Cortex of kidney (tissue), 1 donor: ENCODE data around the gene GPR146.

ENCODE experiments used
- DNase-seq: peaks from one replicate; lab custom pipeline; 2025; lab: John Stamatoyannopoulos, UW

The GPR146 gene

DNA sequence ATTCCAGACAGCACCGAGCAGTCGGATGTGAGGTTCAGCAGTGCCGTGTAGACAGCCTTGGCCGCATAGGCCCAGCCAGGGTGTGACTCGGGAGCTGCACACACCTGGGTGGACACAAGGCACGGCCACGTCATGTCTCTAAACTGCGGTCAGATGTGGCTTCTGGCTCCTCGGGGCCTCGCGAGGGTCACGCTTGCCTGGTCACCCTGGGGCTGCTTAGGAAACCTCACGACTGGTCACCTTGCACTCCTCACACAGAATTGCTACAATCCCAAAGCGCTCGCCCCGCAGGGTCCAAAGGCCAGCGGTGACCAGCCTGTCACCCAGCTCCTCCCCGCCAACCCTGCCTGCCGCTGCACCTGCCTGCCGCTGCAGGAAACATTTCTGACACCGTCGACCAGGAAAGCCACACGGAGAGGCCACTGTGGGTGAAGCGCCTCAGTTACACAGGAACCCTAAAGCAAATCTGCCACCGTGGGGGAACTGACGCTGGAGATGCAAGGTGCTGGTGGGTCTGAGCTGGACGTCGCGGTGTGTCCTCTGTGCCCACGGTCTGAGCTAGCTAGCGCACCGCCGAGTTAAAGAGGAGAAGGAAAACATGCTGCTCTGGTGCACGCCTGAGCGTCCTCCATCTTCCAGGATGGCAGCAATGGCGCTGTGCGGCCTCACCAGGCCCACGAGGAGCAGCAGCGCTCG is 48.6 kb downstream of the GPR146 start:
- no peak for DNase-seq

DNA sequence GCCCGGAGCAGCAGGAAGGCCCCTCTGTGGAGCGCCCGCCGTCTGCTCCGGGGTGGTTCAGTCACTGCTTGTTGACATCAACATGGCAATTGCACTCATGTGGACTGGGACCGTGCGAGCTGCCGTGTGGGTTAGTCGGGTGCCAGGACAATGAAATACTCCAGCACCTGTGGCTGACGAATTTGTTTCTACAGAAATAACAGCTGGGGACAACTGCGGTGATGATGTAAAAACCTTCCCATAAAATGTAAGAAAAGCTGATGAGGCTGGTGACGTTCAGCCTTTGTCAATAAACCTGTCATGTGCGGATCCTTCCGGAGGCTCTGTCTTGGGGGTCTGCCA is 49.1 kb downstream of the GPR146 start:
- no peak for DNase-seq

DNA sequence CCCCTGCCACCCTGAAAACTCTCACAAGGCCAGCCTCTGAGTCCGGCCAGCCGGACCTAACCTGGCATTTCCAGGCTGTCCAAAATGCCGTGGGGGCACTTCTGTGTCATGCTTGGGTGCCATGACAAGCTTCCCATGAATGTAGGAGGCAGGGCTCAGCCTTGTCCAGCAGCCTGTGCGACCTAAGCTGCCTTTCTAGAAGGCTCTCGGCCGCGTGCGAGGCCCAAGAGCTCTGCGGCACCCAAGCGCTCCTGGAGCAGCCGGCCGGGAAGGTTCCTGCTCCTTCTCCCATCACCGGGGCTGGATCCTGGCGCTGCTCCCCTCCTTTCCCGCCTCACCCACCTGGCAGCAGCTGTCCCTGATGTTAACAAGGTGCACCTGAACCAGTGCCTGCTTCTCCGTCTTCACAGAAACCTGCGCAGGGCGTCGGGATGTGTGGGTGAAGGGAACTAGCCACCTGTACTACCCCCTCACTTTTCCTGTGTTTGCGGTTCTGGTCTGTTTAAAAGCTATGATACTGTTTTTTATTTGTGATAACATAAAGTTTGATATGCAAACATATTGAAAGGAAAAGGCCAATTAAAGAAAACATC is 49.7 kb downstream of the GPR146 start:
- DNase-seq: no peak

DNA sequence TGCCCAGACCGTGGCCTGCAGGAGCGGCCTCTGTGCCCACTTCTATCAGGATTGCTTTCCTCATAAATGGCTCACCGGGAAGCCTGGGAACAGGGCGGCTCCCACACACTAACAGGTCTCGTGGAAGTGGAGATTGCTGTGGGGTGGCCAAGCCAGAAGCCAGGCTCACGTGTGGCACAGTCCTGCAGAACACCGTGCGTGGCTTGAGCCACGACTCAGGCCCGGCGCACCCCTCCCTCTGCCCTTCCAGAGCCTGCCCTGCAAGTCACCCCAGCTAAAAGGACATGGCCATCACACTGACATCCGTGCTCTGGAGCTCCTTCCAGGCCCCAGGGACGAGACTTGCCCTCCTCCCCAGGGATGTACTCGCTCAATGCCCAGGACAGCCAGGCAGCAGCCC is 50.5 kb downstream of the GPR146 start:
- DNase-seq: no peak

DNA sequence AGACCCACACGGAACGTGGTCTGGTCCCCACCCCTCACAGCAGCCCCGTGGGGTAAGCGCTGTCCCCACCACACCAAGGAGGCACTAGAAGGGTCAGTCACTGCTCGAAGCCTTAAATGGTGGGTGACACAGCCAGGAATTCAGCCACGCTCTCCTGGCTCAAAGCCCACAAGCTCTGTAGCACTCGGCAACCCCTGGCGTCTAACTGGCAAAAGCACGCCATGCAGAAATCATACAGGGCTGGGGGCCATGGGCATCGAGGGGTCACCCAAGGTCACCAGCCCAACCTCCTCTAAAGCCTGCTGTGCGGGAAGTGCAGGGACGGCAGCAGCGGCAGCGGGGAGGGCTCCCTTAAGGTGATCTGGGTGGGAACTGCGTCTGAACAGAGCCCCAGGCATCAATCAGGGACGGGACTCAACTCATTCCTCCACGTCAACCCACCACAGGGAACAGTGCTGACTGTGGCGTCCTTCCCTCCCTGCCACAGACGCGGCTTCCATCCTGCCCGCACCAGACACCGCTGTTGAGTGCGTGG is 51.3 kb downstream of the GPR146 start:
- DNase-seq: no peak

DNA sequence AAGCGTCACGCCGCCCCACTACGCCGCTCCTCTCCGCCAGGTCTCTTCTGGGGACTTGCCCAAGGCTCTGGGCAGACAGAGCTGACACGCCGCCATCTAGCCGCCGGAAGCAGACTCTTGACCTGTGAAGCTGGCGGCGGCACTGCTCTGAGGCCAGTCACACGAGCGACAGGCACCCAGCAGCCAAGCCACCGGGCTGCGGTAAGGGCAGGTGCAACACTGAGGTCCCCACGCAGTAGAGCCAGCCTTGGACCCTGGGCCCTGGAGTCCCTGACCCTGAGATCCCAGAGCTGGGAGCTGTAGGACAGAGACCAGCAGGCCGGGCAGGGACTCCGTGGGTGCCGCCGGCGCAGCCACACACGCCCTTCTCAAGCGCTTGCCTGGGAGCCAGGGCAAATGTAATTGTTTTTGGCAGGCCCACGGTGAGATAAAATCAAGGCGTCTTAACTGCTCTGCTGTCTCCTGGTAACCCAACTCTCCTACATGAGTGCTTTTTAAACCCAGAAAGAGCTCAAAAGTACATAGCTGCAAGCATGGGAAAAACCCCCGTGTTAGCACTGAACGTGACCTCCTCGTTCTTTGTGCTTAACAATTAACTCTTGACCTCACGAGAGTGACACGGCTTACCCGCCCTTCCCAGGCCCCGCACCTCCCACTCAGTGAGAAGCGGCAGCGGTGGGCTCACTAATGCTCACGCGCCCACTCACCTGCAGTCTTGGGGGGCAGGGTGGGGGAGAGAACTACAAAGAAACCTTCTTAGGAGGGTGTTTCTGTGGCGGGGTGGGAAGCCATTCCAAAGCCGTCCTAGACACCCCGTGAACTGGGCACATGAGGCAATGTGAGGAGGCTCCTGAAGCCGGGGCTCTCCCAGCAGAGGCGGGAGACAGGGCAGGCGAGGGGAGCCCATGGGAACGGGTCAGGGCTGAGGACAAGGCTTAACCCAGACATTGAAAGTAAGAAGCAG is 52.1 kb downstream of the GPR146 start:
- no peak for DNase-seq

DNA sequence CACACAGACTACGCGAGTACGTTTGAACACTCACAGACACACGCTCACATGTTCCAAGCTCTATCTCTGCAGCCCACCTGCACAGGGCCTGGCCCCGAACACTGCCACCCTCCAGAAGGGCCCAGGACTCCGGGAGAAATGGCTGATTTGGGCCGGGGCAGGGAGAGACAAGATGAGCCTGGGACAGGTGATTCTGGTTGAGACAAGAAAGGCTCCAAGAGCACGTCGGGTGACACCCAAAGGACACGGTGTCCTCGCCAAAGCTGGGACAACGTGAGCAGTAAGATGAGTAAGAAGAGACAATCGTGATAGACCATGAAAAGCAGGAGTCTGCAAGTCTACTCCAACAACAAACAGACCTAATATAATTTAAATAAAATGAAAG is 52.8 kb downstream of the GPR146 start:
- DNase-seq: no peak

DNA sequence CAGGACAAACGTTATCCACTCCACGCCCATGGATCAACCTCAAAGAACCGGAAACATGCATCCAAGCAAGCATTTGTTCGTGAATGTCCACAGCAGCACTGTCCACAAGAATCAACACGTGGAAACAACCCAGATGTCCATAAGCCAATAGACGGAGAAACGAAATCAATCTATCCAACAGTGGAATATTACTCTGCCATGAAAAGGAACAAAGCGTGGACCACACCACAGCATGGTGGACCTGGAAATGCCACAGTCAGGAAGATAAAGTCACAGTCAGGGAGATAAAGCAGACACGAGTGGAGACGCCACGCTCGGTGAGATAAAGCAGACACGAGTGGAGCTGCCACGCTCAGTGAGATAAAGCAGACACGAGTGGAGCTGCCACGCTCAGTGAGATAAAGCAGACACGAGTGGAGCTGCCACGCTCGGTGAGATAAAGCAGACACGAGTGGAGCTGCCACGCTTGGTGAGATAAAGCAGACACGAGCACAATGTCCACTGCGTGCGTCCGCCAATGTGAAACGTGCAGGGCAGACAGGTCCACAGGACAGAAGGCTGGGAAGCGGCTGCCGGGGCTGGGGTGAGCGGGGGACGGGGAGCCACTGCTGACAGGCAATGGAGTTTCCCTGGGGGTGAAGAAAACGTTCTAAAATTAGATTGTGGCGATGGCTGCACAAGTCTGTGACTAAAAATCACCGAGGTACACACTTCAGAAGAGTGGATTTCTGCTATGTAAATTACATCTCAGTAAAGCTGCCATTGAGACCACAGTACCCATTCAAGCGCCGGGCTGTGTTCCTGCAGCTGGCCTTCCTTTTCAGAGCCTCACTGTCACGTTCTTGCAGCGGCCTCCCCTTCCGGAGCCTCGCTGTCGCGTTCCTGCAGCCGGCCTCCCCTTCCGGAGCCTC is 54.2 kb downstream of the GPR146 start:
- no peak for DNase-seq

DNA sequence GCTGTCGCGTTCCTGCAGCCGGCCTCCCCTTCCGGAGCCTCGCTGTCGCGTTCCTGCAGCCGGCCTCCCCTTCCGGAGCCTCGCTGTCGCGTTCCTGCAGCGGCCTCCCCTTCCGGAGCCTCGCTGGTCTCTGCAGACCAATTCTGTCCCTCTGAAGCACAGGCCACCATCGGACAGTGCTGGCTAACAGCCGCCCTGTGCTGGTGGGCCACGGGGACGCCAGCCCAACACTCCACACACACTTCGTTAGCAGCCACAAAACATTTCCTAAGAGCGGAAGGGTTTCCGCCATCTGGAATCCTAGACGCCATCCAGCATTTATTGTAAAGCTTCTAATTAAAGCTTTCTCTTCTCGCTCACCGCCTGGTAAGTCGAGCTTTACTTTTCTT is 54.8 kb downstream of the GPR146 start:
- no peak for DNase-seq

DNA sequence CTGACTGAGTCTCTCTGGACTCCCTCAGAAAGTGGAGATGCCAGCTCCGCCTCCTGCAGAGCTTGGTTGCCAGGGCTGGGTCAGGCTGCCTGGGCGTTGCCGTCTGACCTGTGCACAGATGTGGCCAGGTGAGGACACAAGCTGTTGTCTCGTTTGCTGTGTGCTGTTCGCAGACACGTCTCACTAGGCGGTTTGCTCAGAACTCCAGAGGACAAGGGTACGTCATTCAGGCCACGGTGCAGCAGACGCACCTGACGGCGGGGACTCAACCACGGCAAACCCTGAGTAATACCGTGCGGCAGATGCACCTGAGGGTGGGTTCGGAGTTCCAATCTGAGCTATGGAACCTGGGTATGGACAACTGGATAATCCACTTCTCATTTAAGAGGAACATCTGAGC is 55.3 kb downstream of the GPR146 start:
- DNase-seq: no peak

DNA sequence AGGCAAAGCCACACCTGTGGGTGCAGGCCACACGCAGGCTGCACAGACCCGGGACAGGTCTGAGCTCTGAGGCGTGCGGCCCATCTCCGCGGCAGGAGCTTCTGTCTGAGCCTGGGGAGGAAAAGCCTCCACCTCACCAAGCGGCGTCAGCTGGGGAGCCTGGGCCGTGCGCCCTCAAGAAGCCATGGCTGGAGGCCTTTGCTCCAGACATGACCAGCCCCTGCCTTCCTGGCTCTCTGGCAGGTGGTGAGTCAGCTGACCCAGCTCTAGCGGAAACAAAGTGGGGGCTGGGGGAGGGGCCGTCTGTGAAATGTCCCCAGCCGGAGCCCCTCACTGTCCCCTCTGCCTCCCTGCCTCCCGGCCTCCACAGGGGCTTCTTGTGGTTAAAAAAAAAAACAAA is 56.0 kb downstream of the GPR146 start:
- no peak for DNase-seq

DNA sequence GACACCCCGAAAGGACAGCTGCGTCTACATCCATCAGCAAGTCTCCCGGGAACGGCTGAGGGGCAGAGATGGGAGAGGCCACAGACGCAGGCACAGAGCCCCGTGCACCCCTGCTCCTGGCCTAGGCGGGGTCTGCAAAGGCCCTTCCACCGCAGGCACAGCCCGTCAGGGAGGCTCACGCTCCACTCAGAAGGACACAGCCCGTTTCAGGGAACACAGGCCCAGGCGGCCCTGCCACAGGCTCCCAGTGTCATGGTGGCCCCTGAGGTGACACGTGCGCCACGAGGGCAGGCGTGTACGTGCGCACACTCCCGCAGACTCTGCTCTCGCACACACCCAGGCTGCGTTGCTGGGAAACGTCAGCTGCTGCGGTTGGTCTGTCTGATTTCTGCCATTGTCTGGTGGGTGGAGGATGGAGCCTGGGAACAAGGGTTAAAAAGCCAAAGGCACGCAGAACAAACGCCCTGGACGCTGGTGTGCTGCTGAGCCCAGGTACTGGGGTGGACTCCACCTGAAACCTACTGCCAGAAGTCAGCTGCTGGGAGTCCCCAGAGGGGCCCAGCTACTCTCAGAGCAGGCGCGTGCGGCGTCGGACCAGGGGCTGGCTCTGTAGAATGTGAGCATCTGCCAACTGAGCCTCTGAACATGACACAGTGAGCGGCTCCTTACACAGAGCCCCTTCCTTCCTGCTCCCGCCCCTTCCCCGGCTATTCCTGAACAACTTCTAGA is 56.7 kb downstream of the GPR146 start:
- DNase-seq: no peak

DNA sequence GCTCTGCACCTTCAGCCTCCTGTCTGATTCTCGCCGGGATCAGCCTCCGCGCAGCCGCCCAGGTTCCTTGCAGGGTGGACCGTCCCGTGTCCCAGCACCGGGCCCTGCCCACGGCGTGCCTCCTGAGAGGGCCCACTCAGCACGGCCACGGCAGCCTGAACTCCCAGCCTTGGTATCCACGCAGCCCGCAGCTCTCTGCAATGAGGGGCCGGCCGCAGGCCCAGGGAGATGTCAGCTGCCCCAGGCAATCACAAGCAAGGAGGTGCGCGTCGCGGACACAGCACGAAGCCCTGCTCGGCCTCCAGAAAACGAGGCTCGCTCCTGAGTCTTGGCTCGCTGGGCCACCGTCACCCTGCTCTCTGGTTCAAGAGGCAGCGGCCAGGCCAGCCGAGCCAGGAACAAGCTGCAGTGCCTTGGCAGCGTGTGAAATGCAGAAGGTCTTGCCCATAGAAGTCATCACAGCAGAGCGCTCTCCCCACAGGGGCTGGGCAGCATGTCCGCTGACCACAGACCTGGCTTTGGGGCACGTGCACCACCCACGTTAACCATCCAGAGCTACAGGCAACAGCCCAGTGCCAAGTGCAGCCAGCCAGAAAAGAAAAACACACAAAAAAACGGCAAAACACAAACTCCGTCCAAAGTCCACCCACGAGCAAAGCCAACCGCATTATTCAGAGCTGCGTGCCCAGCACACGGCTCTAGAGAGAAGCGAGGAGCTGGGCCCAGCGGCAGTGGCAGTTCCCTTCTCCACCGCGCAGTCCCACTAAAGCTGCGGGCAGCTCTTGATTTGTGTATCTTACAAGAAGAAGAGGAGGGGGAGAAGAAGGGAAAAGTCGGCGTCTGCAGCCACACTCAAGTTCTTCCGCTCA is 57.5 kb downstream of the GPR146 start:
- DNase-seq: no peak

DNA sequence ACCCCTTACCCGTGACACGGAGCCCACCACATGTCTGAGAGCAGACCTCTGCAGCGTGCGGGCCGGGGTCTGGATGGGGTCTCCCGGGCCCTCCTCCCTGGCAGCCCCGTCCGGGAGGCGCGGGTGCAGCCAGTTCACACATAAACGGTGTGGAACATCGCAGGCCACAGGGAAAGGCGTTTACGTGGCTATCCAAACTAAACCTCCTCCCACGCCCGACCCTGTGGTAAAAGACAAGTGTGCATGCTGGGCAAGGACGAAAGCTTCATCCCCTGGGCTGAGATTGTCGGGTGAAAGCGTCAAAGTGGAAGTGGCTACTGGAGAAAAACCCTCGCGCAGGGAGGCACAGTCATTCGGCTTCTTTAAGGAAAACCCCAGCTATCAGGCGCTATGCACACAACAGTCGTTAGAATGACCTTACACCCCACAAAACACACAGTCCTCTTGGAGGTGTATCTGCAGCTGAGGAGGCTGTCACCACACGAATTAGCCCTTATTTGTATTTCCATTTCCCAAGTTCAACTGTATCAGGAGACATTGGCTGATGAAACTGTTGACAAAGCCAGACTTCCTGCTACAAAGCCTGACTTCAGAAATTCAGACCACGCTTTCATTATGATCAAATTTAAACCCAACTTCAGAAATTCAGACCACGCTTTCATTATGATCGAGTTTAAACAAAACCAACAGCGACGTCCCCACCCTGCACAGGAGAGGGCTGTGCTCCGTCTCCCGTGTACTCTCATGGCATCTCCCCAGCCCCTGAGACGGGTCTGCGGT is 58.9 kb downstream of the GPR146 start:
- no peak for DNase-seq

DNA sequence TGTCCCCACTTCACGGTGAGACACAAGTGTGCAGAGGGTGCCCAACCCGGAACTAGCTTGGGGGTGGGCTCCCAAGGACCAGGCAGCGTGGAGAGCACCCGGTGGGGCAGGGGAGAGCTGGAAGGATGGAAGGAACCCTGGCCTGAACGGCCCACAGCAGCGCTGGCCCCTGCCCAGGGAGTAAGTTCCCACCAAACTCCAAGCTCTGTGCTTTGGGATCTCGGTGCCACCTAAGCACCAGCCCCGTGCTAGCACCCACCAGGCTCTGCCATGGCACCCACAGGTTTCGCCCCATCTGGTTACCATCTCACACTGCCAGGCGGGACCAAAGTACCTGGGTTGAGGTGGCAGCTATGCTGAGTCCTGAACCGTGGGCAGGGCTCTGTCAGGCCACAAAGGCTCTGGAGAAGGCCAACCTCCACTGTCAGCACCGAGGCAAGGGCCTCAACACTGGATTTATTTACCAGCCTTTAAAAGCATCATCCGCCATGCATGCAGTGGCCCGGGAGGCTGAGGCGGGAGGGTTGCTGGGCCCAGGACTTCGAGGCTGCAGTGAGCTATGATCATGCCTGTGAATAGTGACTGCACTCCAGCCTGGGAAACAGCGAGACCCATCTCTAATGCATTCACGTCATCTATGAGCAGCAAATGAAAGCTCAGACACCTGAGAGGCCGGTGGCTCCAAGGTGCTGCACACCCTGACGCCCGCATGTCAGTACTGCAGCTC is 59.6 kb downstream of the GPR146 start:
- DNase-seq: no peak

DNA sequence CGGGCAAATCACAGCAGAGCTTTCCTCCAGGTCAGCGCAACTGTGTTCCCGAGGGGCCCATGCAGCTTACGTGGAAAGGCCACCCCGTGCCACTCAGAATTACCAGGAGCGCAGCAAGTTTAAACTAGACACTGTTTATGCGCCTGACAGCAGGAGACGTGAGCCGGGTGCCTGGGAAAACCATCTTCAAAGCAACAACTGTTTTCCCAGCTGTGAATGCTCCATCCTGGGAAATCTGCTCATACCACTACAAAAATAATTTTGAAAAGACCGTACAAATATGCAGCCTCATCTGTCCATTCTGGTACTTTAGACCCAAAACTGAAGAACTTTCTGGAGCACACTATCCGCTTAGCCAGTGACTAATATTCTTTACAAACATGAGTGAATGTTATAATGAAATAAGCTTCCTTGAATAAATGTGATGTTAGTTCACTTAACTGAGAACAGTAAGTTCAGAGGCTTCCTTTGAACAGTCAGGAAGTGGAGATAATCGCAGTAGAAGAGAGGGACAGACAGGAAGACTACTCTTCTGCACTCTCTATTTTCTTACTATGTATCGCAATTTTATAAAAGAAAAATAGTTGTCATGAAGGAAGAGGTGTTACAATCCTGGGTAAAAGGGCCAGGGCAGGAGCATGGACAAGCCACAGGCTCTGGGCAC is 60.3 kb downstream of the GPR146 start:
- DNase-seq: no peak

DNA sequence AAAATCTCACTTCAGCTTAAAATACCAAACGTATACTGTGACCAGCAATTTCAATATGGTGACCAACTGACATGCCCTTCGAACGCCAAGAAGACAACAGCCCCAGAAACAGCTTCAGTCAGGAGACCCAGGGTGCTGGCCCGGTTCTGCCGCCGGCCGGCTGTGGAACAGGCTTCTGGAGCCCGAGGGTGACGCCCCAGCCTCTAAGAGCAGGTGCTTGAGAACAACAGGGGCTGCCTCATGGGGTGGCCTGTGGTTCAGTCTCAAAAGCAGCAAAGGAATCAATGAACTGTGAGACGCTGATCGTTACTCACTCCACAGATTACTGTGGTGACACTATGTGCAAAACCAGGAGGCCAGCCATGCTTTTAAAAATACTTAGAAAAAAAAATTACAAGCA is 60.8 kb downstream of the GPR146 start:
- DNase-seq: no peak
